IMR-90 (cell line): Measurements from ENCODE around the gene RPL18. TPM values are rescaled to one million over a fixed set of nuclear protein-coding genes. Genes with fewer than 3 reads are reported as not detected.
A peak's percentile ranks its signal among the peaks of the same experiment; 100 is the strongest.

Experiments
- ATAC-seq: fragments of 200-7000 bp; cut with Tn5 transposase; 2 replicates; pipeline ENCODE4 v1.9.1; 2020; ENCODE audit warnings: low read depth, mild to moderate bottlenecking, moderate library complexity
- BruUV-seq: library from RNA; stranded (reverse); fragments of 400-500 nt; replicated peaks from 2 replicates; lab custom pipeline; 2021; lab: Mats Ljungman, UMichigan
- CTCF ChIA-PET: fragments of 300-600 bp; formaldehyde crosslinking; extraction: SDS; loops from one replicate; lab custom pipeline; 2021; ENCODE audit warnings: antibody characterized with exemption; lab: Yijun Ruan, JAX
- POLR2A ChIA-PET: fragments of 300-600 bp; sonication (Branson Sonifier 250); formaldehyde crosslinking; loops from one replicate; lab custom pipeline; 2022; ENCODE audit warnings: antibody characterized with exemption; ENCODE audit not compliant: unreplicated experiment; lab: Charles Lee
- DNase-seq: peaks from one replicate; pipeline ENCODE4 v3.0.0; 2013
- H2AFZ ChIP-seq: replicated peaks from 2 replicates; pipeline ENCODE3; 2013; ENCODE audit warnings: low read length, mild to moderate bottlenecking; ENCODE audit not compliant: poor library complexity
- H2AK5ac ChIP-seq: 2 replicates; pipeline ENCODE4 v1.6.1; 2013; ENCODE audit warnings: low read depth, low read length, inconsistent platforms
- H2AK9ac ChIP-seq: replicated peaks from 2 replicates; pipeline ENCODE3; 2013; ENCODE audit warnings: mild to moderate bottlenecking, low read depth, low read length, moderate library complexity; ENCODE audit not compliant: poor library complexity
- H2BK120ac ChIP-seq: 2 replicates; pipeline ENCODE4 v1.6.1; 2013; ENCODE audit warnings: low read depth, low read length, inconsistent platforms
- H2BK15ac ChIP-seq: 3 replicates; pipeline ENCODE4 v1.6.1; 2013; ENCODE audit warnings: low read depth, low read length, inconsistent platforms
- H2BK20ac ChIP-seq: 2 replicates; pipeline ENCODE4 v1.6.1; 2013; ENCODE audit warnings: low read depth, mild to moderate bottlenecking, inconsistent platforms, low read length, moderate library complexity
- H2BK5ac ChIP-seq: 2 replicates; pipeline ENCODE4 v1.6.1; 2013; ENCODE audit warnings: mild to moderate bottlenecking, low read depth, low read length, inconsistent platforms; ENCODE audit not compliant: poor library complexity, severe bottlenecking
- H3K14ac ChIP-seq: replicated peaks from 2 replicates; pipeline ENCODE4 v1.6.1; 2013; ENCODE audit warnings: low read depth, low read length, inconsistent platforms
- H3K18ac ChIP-seq: 2 replicates; pipeline ENCODE4 v1.6.1; 2013; ENCODE audit warnings: low read depth, low read length, control low read depth
- H3K23ac ChIP-seq: 2 replicates; pipeline ENCODE4 v1.6.1; 2013; ENCODE audit warnings: low read depth, low read length, inconsistent platforms
- H3K27ac ChIP-seq: 2 replicates; pipeline ENCODE4 v1.5.1; 2013; ENCODE audit warnings: mild to moderate bottlenecking, control low read depth, low read length; ENCODE audit not compliant: insufficient read depth
- H3K27me3 ChIP-seq: 2 replicates; pipeline ENCODE4 v1.6.1; 2013; ENCODE audit warnings: low read length; ENCODE audit not compliant: control insufficient read depth, insufficient read depth
- H3K36me3 ChIP-seq: 2 replicates; pipeline ENCODE4 v1.6.1; 2013; ENCODE audit warnings: low read length, mixed read lengths; ENCODE audit not compliant: control insufficient read depth, insufficient read depth
- H3K4ac ChIP-seq: 2 replicates; pipeline ENCODE4 v1.6.1; 2013; ENCODE audit warnings: low read depth, low read length, inconsistent platforms
- H3K4me1 ChIP-seq: 2 replicates; pipeline ENCODE4 v1.6.1; 2013; ENCODE audit warnings: low read length, mixed read lengths; ENCODE audit not compliant: control insufficient read depth, insufficient read depth
- H3K4me2 ChIP-seq: 2 replicates; pipeline ENCODE4 v1.6.1; 2013; ENCODE audit warnings: low read depth, mild to moderate bottlenecking, control low read depth, low read length, moderate library complexity
- H3K4me3 ChIP-seq: 2 replicates; pipeline ENCODE4 v1.5.1; 2013; ENCODE audit warnings: low read depth, mild to moderate bottlenecking, control low read depth, low read length, moderate library complexity; ENCODE audit not compliant: insufficient read depth
- H3K56ac ChIP-seq: 2 replicates; pipeline ENCODE4 v1.6.1; 2013; ENCODE audit warnings: low read length, inconsistent platforms; ENCODE audit not compliant: insufficient read depth; ENCODE audit errors: extremely low read depth
- H3K79me1 ChIP-seq, 2 experiments: 2 replicates each; pipeline ENCODE4 v1.6.1; 2013; ENCODE audit warnings: low read length in 2 of 2, inconsistent platforms in 1 of 2, low read depth in 1 of 2
- H3K9ac ChIP-seq: 2 replicates; pipeline ENCODE4 v1.6.1; 2013; ENCODE audit warnings: low read depth, low read length, control low read depth
- H3K9me1 ChIP-seq: 2 replicates; pipeline ENCODE4 v1.6.1; 2013; ENCODE audit warnings: low read length, inconsistent platforms; ENCODE audit not compliant: insufficient read depth
- H3K9me3 ChIP-seq: 2 replicates; pipeline ENCODE4 v1.6.1; 2013; ENCODE audit warnings: low read length; ENCODE audit not compliant: control insufficient read depth, insufficient read depth
- H4K20me1 ChIP-seq: 2 replicates; pipeline ENCODE4 v1.6.1; 2013; ENCODE audit warnings: low read length, inconsistent platforms; ENCODE audit not compliant: insufficient read depth
- H4K5ac ChIP-seq: 2 replicates; pipeline ENCODE4 v1.6.1; 2013; ENCODE audit warnings: mild to moderate bottlenecking, low read depth, low read length, control low read depth
- H4K8ac ChIP-seq, 2 experiments: 2 replicates each; pipeline ENCODE4 v1.6.1; 2013; ENCODE audit warnings: low read depth in 2 of 2, low read length in 2 of 2, control low read depth in 1 of 2, inconsistent platforms in 1 of 2
- H4K91ac ChIP-seq: 2 replicates; pipeline ENCODE4 v1.6.1; 2013; ENCODE audit warnings: low read depth, low read length, inconsistent platforms; ENCODE audit not compliant: insufficient read depth
- BHLHE40 ChIP-seq: fragments of 150-350 bp; IDR thresholded peaks from 2 replicates; pipeline ENCODE4 v1.6.1; 2016; ENCODE audit warnings: mild to moderate bottlenecking, low read depth, low read length
- CEBPB ChIP-seq: IDR thresholded peaks from 2 replicates; pipeline ENCODE4 v1.6.1; 2012; ENCODE audit warnings: low read depth, low read length, improper control_type of control experiment
- CHD1 ChIP-seq: IDR thresholded peaks from 2 replicates; pipeline ENCODE4 v1.6.1; 2012; ENCODE audit warnings: low read depth, low read length, improper control_type of control experiment
- FOS ChIP-seq: fragments of 150-350 bp; IDR thresholded peaks from 2 replicates; pipeline ENCODE4 v1.6.1; 2016; ENCODE audit warnings: low read depth, low read length
- MAFK ChIP-seq: IDR thresholded peaks from 2 replicates; pipeline ENCODE4 v1.6.1; 2012; ENCODE audit warnings: low read depth, low read length, improper control_type of control experiment
- MAZ ChIP-seq: IDR thresholded peaks from 2 replicates; pipeline ENCODE4 v1.6.1; 2012; ENCODE audit warnings: low read depth, mild to moderate bottlenecking, low read length, improper control_type of control experiment, moderate library complexity, borderline replicate concordance
- MXI1 ChIP-seq: IDR thresholded peaks from 2 replicates; pipeline ENCODE4 v1.6.1; 2012; ENCODE audit warnings: low read depth, mild to moderate bottlenecking, low read length, moderate library complexity, borderline replicate concordance
- NFE2L2 ChIP-seq: fragments of 150-350 bp; IDR thresholded peaks from 2 replicates; pipeline ENCODE4 v1.6.1; 2016; ENCODE audit warnings: low read depth, mild to moderate bottlenecking, low read length
- POLR2A ChIP-seq: IDR thresholded peaks from 2 replicates; pipeline ENCODE4 v1.6.1; 2012; ENCODE audit warnings: mild to moderate bottlenecking, low read depth, low read length
- RAD21 ChIP-seq: IDR thresholded peaks from 2 replicates; pipeline ENCODE4 v1.6.1; 2012; ENCODE audit warnings: low read length, improper control_type of control experiment
- RCOR1 ChIP-seq: IDR thresholded peaks from 2 replicates; pipeline ENCODE4 v1.6.1; 2012; ENCODE audit warnings: mild to moderate bottlenecking, low read length, improper control_type of control experiment; ENCODE audit not compliant: insufficient replicate concordance
- RFX5 ChIP-seq: IDR thresholded peaks from 2 replicates; pipeline ENCODE4 v1.8.0; 2012; ENCODE audit warnings: low read depth, mild to moderate bottlenecking, low read length, moderate library complexity
- SMC3 ChIP-seq: fragments of 150-350 bp; IDR thresholded peaks from 2 replicates; pipeline ENCODE4 v1.6.1; 2016; ENCODE audit warnings: low read depth, mild to moderate bottlenecking, antibody characterized with exemption, low read length, moderate library complexity
- WGBS, 2 experiments: methylation state at CpG; one replicate each; pipeline versions ENCODE4 v1.1.5 to v1.1.7; 2013; ENCODE audit warnings: missing lambda C conversion rate in 2 of 2; ENCODE audit not compliant: insufficient read length in 1 of 2; ENCODE audit errors: extremely low coverage in 2 of 2; 5-methylcytosine and 5-hydroxymethylcytosine counted together
- dilution Hi-C: fragments of 300-500 bp; cut with HindIII; formaldehyde crosslinking; loops from one replicate; pipeline ENCODE4 v1.14.3; 2018; ENCODE audit warnings: low sequenced_read_pairs; ENCODE audit not compliant: unreplicated experiment
- in situ Hi-C: fragments of 300-500 bp; cut with MboI; formaldehyde crosslinking; loops from 3 replicates; pipeline ENCODE4 v1.14.3; 2019; ENCODE audit warnings: low sequenced_read_pairs, inconsistent platforms, mixed read lengths
- intact Hi-C: fragments of 100-400 bp; cut with micrococcal nuclease; formaldehyde crosslinking; loops from 2 replicates; pipeline ENCODE4 v1.10.0; 2022
- polyA plus RNA-seq, 3 experiments: library from polyadenylated mRNA; depleted of rRNA; stranded (reverse); fragments of >200 nt; gene quantifications; 2 replicates each; pipeline ENCODE4 v1.2.3, GENCODE V29; 2012; ENCODE audit warnings: low replicate concordance in 1 of 3
- total RNA-seq: library from RNA; depleted of rRNA; stranded (reverse); fragments of >200 nt; gene quantifications from 2 replicates; pipeline ENCODE4 v1.2.3, GENCODE V29; 2012
- TF ChIP-seq, protein P1 (sequence below): fragments of 150-350 bp; IDR thresholded peaks from 2 replicates; pipeline ENCODE4 v1.6.1; 2016; ENCODE audit warnings: low read depth, mild to moderate bottlenecking, low read length, moderate library complexity, borderline replicate concordance
- TF ChIP-seq, protein P2 (sequence below): fragments of 150-350 bp; IDR thresholded peaks from 2 replicates; pipeline ENCODE4 v1.6.1; 2017; ENCODE audit warnings: mild to moderate bottlenecking, antibody characterized with exemption, low read length, low read depth
- TF ChIP-seq, protein P3 (sequence below): conservative IDR thresholded peaks from 2 replicates; pipeline ENCODE4 v1.5.1; 2012; ENCODE audit warnings: mild to moderate bottlenecking, low read depth, low read length, improper control_type of control experiment

Gene RPL18
- total and polyA plus RNA-seq, 2 of the 4 experiments (the other 2 are of a cell fraction), result 1,909 to 2,254 TPM

DNA sequence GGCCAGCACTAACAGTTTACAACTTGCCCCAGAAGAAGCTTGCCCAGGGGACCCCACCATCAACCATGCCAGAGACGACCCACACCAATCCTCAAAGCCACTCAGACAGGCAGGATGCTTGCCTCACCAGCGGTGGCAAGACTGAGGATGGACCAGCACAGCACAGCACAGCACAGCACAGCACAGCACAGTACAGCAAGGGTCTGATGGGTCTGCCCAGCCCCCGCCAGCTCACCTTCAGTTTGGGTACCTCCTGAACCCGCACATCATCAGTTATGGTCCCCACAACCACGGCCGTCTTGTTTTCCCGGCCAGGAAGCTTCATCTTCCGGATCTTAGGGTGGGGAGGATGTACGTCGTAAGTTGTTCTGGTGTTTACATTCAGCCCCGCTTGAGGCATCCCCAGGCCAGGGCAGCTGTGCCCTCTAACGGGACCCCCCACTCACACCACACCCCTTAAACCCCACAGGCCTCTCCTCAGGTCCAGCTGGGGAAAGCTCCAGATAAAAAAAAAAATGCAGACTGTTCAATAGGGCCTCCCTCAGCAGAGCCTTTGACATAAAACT lies 2.4 kb downstream of the RPL18 start:
- intact Hi-C loops, result no loop called here
- Histone ChIP-seq H3K56ac (no peak overlapping the region), H3K27me3 (no peaks in the 10 kb centered on the region), H3K18ac (no peak overlapping the region), H3K14ac (no peak overlapping the region), H2AFZ (no peak overlapping the region), H3K79me1 (peaks cover 16 to 47% of the 10 kb centered on the region in 2 experiments; a peak in 3 of 4 replicates), H2BK20ac (no peak overlapping the region), H3K9ac (peak overlapping the region; percentile 99; the same call in 1 of the 2 replicates), H2BK5ac (no peak overlapping the region), H3K9me1 (peaks cover 4% of the 10 kb centered on the region), H3K4me3 (no peak overlapping the region), H3K4me2 (no peak overlapping the region; the same call in 1 of the 2 replicates), H3K36me3 (peaks cover 28% of the 10 kb centered on the region), H4K5ac (no peak overlapping the region), H3K9me3 (no peaks in the 10 kb centered on the region), H3K4me1 (peaks cover 8% of the 10 kb centered on the region), H3K27ac (no peak overlapping the region), H4K20me1 (peaks cover 53% of the 10 kb centered on the region), H2AK5ac (no peak overlapping the region), H4K8ac (no peak overlapping the region), H3K23ac (no peak overlapping the region), H4K91ac (no peak overlapping the region), H2AK9ac (no peak overlapping the region), H2BK15ac (no peak overlapping the region), H3K4ac (no peak overlapping the region), H2BK120ac (no peak overlapping the region)
- BruUV-seq, result no TSS peak
- ATAC-seq, result no peak
- in situ Hi-C loops, result no loop called here
- dilution Hi-C loops, result no loop called here
- TF ChIP-seq, protein P1, sequence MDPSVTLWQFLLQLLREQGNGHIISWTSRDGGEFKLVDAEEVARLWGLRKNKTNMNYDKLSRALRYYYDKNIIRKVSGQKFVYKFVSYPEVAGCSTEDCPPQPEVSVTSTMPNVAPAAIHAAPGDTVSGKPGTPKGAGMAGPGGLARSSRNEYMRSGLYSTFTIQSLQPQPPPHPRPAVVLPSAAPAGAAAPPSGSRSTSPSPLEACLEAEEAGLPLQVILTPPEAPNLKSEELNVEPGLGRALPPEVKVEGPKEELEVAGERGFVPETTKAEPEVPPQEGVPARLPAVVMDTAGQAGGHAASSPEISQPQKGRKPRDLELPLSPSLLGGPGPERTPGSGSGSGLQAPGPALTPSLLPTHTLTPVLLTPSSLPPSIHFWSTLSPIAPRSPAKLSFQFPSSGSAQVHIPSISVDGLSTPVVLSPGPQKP, result no peak
- TF ChIP-seq MXI1, result no peak
- TF ChIP-seq, protein P2, sequence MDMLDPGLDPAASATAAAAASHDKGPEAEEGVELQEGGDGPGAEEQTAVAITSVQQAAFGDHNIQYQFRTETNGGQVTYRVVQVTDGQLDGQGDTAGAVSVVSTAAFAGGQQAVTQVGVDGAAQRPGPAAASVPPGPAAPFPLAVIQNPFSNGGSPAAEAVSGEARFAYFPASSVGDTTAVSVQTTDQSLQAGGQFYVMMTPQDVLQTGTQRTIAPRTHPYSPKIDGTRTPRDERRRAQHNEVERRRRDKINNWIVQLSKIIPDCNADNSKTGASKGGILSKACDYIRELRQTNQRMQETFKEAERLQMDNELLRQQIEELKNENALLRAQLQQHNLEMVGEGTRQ, result no peak
- no peak for TF ChIP-seq RAD21
- TF ChIP-seq NFE2L2, result no peak
- TF ChIP-seq FOS, result no peak
- TF ChIP-seq CEBPB, result no peak
- no peak for TF ChIP-seq MAZ
- no peak for TF ChIP-seq MAFK
- no peak for TF ChIP-seq RCOR1
- TF ChIP-seq POLR2A, result no peak
- TF ChIP-seq SMC3, result no peak
- no peak for TF ChIP-seq CHD1
- no peak for TF ChIP-seq RFX5
- TF ChIP-seq, protein P3, sequence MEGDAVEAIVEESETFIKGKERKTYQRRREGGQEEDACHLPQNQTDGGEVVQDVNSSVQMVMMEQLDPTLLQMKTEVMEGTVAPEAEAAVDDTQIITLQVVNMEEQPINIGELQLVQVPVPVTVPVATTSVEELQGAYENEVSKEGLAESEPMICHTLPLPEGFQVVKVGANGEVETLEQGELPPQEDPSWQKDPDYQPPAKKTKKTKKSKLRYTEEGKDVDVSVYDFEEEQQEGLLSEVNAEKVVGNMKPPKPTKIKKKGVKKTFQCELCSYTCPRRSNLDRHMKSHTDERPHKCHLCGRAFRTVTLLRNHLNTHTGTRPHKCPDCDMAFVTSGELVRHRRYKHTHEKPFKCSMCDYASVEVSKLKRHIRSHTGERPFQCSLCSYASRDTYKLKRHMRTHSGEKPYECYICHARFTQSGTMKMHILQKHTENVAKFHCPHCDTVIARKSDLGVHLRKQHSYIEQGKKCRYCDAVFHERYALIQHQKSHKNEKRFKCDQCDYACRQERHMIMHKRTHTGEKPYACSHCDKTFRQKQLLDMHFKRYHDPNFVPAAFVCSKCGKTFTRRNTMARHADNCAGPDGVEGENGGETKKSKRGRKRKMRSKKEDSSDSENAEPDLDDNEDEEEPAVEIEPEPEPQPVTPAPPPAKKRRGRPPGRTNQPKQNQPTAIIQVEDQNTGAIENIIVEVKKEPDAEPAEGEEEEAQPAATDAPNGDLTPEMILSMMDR, result no peak
- no peak for TF ChIP-seq BHLHE40
- 50% methylated on average over 1 of the region's 12 CpGs; no CpG with 5 or more reads in 1 of the 2 experiments for WGBS, 2 experiments
- CTCF ChIA-PET, result interaction anchor here (1.3 kb wide), 1 partner anchor 128 kb away, joined by 5 read pairs; no protein-coding TSS in a partner anchor
- POLR2A ChIA-PET, result interaction anchor here (0.6 kb wide), 1 partner anchor 355 kb away, joined by 4 read pairs; no protein-coding TSS in a partner anchor
- no peak for DNase-seq
